NCI-H82 (cell line): Measurements from ENCODE around the gene OR7G1.

ENCODE experiments used
- DNase-seq: peaks from one replicate; lab custom pipeline; 2025; lab: John Stamatoyannopoulos, UW

The OR7G1 gene, protein sequence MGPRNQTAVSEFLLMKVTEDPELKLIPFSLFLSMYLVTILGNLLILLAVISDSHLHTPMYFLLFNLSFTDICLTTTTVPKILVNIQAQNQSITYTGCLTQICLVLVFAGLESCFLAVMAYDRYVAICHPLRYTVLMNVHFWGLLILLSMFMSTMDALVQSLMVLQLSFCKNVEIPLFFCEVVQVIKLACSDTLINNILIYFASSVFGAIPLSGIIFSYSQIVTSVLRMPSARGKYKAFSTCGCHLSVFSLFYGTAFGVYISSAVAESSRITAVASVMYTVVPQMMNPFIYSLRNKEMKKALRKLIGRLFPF

DNA sequence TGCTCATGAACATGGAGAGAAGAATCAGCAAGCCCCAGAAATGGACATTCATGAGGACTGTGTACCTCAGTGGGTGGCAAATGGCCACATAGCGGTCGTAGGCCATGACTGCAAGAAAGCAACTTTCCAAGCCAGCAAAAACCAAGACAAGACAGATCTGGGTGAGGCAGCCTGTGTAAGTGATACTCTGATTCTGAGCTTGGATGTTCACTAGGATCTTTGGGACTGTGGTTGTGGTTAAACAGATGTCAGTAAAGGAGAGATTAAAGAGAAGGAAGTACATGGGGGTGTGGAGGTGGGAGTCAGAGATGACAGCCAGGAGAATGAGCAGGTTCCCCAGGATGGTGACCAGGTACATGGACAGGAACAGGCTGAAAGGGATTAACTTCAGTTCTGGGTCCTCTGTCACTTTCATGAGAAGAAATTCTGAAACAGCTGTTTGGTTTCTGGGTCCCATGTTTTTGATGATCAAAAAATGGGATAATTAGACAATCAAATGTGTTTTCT is at the start of gene OR7G1:
Gene OR7G1, minus strand, starts transcription at position 457 of the 507 bp plus-strand sequence. Its CDS starts 0 bp downstream, at position 457.
- DNase-seq, result no peak

- no peak for DNase-seq
These were observed 49.7 kb upstream of the OR7G1 start for GRCh38 chr19:9165261-9165660.

- DNase-seq, result no peak
These were observed 45.9 kb upstream of the OR7G1 start for GRCh38 chr19:9161427-9161826.

GRCh38 chr19:9159891-9160290 is 44.3 kb upstream of the OR7G1 start:
- no peak for DNase-seq

- DNase-seq, result no peak
These were observed 40.7 kb upstream of the OR7G1 start for GRCh38 chr19:9156304-9156703.

- DNase-seq, result no peak
These were observed 40.0 kb upstream of the OR7G1 start for GRCh38 chr19:9155591-9155990.

DNA sequence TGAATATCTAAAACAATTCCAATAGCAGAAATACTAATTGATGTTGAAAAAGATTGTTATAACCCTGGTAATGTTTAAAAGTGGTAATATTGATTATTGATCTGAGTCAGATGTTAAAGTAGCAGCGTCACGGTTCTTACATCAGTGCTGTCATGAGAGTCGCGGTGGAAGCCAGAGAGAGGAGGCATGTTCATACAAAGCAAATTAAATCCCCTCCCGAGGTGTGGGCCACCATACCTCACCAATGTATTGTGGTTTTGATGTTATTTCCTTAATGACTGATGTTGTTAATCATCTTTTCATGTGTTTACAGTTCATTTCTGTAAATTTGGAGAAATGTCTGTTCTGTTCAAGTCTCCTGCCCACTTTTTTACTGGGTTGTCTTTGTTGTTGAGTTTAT is 35.8 kb upstream of the OR7G1 start:
- no peak for DNase-seq

GRCh38 chr19:9150650-9151049 is 35.1 kb upstream of the OR7G1 start:
- DNase-seq, result no peak

DNA sequence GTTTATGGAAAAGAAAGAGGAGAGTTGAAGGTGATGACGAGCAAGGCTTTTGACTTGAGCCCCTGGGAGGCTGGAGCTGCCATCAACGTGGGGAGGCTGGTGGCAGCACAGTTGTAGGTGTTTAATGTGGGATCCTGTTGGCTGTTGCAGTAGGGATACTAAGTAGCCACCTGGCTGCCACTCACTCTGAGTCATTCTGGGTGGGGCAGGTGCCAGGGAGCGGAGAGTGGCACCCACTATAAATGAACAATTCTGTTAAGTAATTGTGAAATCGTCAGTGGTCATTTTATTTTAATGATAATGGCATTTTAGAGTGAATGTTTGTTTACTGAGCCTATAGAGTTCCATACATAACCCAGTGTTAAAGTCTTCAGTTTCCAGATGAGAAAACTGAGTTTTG is 34.4 kb upstream of the OR7G1 start:
- DNase-seq, result no peak

- DNase-seq, result no peak
These were observed 33.1 kb upstream of the OR7G1 start for GRCh38 chr19:9148697-9149096.

DNA sequence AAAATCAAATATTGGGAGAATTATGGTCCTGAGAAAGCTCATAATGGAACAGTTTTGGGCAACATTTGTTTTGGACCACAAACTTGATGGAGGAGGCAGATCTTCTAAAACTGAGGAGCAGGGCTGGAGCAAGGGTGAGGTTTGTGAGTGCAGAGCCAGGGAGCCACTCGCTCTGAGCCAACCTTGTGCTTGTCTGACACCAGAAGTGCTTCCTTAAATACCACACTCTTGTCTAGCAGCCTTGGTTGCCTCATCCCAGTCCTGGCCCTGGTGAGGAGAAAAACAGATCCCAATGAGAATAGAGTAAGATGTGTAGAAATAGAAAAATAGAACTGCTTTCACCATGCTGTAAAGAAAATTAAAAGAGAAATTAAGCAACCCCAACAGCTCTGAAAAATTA is 31.3 kb upstream of the OR7G1 start:
- no peak for DNase-seq

GRCh38 chr19:9144920-9145319 is 29.4 kb upstream of the OR7G1 start:
- DNase-seq, result no peak

GRCh38 chr19:9140159-9140874 is 24.8 kb upstream of the OR7G1 start, which contains the start of gene ZNF317:
TSS of gene ZNF317 (plus strand) at chr19:9140397. CDS start at chr19:9156017, 15,620 bp downstream.
- DNase-seq, result peak; percentile 95

DNA sequence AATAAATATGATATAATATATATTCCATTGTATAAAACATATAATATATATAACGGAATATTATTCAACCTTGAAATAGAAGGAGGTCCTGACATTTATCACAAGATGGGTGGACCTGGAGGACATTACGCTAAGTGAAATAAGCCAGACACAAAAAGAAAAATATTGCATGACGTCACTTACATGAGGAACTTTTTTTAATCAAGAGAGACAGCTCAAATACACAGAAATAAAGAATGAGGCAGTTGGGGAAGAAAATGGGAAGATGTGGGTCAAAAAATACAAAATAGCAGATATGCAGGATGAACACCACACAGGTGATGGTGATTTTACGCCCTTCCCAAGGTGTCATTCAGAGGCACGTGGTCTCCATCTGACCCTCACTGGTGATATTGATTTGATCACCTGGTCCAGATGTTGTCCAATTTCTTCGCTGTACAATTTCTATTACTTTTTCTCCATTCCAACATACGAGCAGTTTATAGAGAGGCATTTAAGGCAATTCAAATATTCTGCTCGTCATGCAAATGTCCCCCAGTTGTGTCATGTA is 24.1 kb upstream of the OR7G1 start:
- no peak for DNase-seq

- no peak for DNase-seq
These were observed 16.9 kb upstream of the OR7G1 start for GRCh38 chr19:9132422-9132821.

- no peak for DNase-seq
These were observed 15.4 kb upstream of the OR7G1 start for GRCh38 chr19:9130965-9131364.

DNA sequence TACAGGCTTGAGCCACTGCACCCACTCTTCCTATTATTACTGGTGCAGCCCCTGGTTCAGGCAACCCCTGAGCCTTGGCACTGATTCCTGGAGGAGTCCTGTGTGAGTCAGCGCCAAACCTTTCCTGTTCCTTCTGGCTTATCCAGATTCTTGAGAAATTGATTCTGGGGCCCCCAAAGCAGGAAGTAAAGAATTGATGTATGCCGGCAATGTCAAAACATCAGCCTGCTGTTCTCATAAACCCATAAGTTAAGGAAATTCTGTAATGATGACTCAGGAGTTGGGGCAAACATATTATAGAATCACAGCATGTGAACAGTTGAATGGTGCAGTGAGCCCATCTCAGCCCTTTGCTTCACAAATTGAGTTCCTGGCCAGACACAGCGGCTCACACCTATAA is 12.6 kb upstream of the OR7G1 start:
- no peak for DNase-seq

- no peak for DNase-seq
These were observed 11.4 kb upstream of the OR7G1 start, which contains the start of gene OR7G3 for GRCh38 chr19:9126900-9127405. TSS of gene OR7G3 (minus strand) at chr19:9126950. CDS start at chr19:9126950, 0 bp downstream.

DNA sequence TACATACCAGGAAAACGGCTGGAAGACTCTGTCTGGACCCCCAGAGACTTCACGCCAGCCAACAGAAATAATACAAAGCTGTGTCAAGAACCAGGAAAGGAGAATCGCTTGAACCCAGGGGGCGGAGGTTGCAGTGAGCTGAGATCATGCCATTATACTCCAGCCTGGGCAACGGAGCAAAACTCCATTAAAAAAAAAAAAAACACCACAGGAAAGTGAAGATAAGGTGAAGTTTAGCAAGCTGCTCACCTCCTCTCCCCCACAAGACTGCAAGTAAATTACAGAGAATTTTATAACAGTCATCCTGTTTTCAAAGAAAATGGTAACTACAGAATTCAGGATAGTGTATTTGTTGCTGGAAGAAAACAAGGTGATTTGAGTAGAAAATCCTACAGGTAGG is 984 bp upstream of the OR7G1 start:
- DNase-seq, result no peak

GRCh38 chr19:9109959-9110358 is 5.6 kb downstream of the OR7G1 start:
- no peak for DNase-seq

- no peak for DNase-seq
These were observed 8.2 kb downstream of the OR7G1 start, which contains the start of gene OR7G2 for GRCh38 chr19:9107375-9107774. TSS of gene OR7G2 (minus strand) at chr19:9107475. CDS start at chr19:9103243, 4,232 bp downstream.

- no peak for DNase-seq
These were observed 28.8 kb downstream of the OR7G1 start, which contains the start of gene OR1M1 for GRCh38 chr19:9086761-9087160. TSS of gene OR1M1 (plus strand) at chr19:9087061. CDS start at chr19:9093245, 6,184 bp downstream.
